AG09319 (cell line): ENCODE results near the gene TBC1D2B.

Source experiments
- DNase-seq: peaks from one replicate; pipeline ENCODE4 v3.0.0-alpha.2; 2010; ENCODE audit warnings: low read depth; ENCODE audit errors: extremely low read depth
- CTCF ChIP-seq: IDR thresholded peaks from 2 replicates; pipeline ENCODE4 v1.5.1; 2011; ENCODE audit warnings: low read depth, mild to moderate bottlenecking, inconsistent platforms, low read length, moderate library complexity

Gene TBC1D2B

DNA sequence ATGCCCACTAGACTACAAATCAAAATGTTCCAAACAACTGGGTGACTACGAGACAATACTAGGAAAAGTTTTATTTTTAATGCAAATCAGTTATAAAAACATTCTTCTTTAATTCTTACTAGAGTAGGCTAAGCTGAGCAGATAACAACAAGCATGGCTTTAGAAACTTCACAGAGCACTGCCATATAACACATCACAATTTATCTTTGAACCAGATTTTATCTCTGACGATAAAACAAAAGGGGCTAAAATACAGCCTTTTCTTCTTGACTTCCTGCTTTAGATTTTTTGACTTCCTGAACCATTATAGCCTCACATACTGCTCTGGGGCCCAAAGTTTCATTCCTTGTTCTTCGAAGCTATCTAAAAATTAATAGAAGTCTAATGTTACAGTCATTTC lies 25.9 kb downstream of the TBC1D2B start:
- no peak for DNase-seq
- no peak for TF ChIP-seq CTCF

DNA sequence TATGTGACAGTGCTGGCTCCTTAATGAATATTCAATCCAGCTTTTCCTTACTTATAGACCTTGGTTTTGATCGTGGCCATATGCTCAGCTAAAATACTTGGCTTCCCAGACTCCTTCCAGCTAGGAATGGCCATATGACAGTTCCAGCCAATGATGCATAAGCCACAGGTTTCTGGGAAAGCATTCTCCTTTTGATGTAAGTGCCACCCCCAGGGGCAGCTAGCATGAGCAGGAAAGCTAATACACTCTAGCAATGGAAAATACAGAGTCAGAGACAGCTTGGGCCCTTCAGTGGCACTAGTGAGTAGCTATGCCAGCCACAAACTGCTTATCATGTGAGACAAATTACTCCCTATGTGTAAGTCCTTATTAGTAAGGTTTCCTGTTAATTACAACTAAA lies 26.7 kb downstream of the TBC1D2B start:
- DNase-seq = no peak
- no peak for TF ChIP-seq CTCF

DNA sequence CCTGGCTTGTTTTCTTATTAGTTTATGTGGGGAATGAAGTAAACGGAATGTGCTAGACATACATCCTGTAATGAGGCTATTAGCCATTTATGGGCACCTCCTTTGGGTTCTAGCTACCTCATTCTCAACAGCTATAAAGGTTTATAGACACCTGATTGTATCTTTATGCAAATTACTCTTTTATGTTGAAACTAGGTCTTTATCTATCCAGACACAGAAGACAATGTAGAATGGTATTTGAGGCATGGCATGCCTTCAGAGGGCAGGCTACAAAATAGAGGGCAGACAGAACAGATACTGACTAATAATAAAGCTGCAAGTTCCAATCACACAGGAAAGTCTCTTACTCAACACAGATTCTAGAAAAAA lies 27.1 kb downstream of the TBC1D2B start:
- DNase-seq = no peak
- no peak for TF ChIP-seq CTCF

DNA sequence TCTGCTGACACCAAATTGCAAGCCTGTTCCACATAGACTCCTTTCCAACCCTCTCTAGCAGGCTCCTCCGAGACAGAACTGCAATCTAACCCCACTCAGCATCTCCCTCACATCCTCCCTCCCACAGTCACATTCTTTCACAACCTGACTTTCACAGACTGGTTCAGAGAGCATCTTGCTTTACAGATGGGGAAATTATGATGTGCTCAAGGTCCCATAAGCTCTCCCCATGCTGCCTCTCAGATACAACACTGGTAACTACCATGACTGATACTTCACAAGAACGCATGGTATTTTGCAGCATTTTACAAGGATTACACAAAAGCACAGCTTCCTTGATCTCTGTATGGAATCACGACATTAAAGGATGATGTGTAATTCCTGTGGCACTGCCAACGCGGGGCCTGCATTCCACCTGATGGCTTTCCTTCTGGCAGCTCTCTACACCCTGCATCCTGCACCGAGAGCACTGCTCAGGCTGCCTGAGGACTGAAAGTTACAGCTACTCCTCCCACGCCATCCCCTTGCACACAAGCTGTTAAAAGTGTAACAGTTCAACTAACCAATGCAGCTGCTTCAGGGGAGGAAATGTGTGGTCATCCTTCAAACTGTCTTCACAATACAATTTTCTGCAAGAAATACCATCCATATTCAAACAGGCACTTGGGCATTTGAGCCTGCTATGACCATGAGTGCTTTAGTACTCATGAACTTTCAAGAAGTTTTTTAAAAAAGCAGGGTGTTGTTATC lies 27.6 kb downstream of the TBC1D2B start:
- TF ChIP-seq CTCF = no peak
- no peak for DNase-seq

DNA sequence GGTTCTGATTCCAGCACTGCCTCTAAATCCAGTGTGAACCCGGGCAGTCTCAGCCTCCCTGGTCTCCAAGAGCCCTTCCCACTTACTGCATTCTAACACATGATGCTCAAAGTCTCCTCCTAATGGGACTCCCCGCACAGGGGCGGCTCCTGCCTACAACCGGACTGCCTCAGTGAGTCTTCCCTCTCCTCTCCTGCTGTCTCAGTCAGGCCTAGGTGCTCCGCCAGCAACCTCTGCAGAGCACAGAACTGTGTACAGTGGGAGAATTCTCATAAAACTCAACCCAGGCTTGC lies 28.9 kb downstream of the TBC1D2B start:
- no peak for DNase-seq
- no peak for TF ChIP-seq CTCF

- no peak for DNase-seq
- TF ChIP-seq CTCF = no peak; the same call in 1 of the 2 replicates
Measured at GRCh38 chr15:78047761-78048627, 29.5 kb downstream of the TBC1D2B start.

DNA sequence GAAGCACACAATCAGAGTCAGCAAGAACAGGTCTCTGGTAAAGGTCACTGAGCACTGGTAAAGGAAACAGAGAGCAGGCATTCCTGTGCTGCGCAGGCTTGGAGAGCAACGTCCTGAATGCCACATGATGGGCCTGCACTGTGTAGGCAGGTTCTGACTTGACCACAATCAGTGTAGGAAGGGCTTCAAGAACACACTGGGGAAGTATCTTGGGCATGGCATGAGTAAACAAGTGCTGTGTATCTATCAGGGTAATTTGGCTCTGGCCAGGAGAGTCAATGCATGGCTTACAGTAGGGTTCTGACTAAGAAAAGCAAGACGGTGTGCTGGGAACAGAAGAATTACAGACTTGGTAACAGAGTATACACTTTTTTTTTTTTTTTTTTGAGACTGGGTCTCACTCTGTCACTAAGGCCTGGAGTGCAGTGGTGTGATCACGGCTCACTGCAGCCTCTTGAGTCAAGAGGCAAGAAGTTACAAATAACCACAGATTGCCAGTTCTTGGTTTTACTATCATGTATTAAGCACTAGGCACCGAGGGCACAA lies 30.6 kb downstream of the TBC1D2B start:
- no peak for DNase-seq
- TF ChIP-seq CTCF = no peak
